Activated CD8-positive, alpha-beta T cell treated with anti-CD3 and anti-CD28 coated beads, Interleukin-2, amount 10 ng/mL, durations not matched to agents 7 days and 5 days (primary cell): ENCODE data around the gene COL8A2. TPM values are rescaled to one million over a fixed set of nuclear protein-coding genes. Genes with fewer than 3 reads are reported as not detected.

Source experiments
- ATAC-seq: fragments of 150-1000 bp; cut with Tn5 transposase; one replicate; pipeline ENCODE4 v1.10.0; 2021; ENCODE audit warnings: moderate library complexity
- CTCF ChIA-PET: fragments of 350-600 bp; sonication (Branson Sonifier 250); formaldehyde crosslinking; loops from one replicate; lab custom pipeline; 2021; ENCODE audit warnings: antibody characterized with exemption; lab: Charles Lee
- POLR2A ChIA-PET: fragments of 350-600 bp; sonication (Branson Sonifier 250); formaldehyde crosslinking; loops from one replicate; lab custom pipeline; 2021; ENCODE audit warnings: antibody characterized with exemption; lab: Charles Lee
- DNase-seq: peaks from one replicate; pipeline ENCODE4 v3.0.0-alpha.2; 2020
- H3K27ac Mint-ChIP-seq: one replicate; pipeline ENCODE4 v1.8.0; 2021; ENCODE audit warnings: mild to moderate bottlenecking, mixed read lengths
- H3K27me3 Mint-ChIP-seq: one replicate; pipeline ENCODE4 v1.8.0; 2021; ENCODE audit warnings: low read depth, mixed read lengths
- H3K36me3 Mint-ChIP-seq: one replicate; pipeline ENCODE4 v1.8.0; 2021; ENCODE audit warnings: low read depth, mixed read lengths
- H3K4me1 Mint-ChIP-seq: one replicate; pipeline ENCODE4 v1.8.0; 2021; ENCODE audit warnings: low read depth, mixed read lengths
- H3K4me3 Mint-ChIP-seq: one replicate; pipeline ENCODE4 v1.8.0; 2021; ENCODE audit warnings: mild to moderate bottlenecking, mixed read lengths
- H3K9me3 Mint-ChIP-seq: one replicate; pipeline ENCODE4 v1.8.0; 2022; ENCODE audit warnings: mixed read lengths; ENCODE audit not compliant: insufficient read depth
- total RNA-seq, 2 experiments: library from RNA; stranded (reverse); gene quantifications; one replicate each; pipeline ENCODE4 v1.2.3, GENCODE V29; 2021

COL8A2 gene
- total RNA-seq, 2 experiments from 2014 or later: 0.08 TPM; not detected in 1

DNA sequence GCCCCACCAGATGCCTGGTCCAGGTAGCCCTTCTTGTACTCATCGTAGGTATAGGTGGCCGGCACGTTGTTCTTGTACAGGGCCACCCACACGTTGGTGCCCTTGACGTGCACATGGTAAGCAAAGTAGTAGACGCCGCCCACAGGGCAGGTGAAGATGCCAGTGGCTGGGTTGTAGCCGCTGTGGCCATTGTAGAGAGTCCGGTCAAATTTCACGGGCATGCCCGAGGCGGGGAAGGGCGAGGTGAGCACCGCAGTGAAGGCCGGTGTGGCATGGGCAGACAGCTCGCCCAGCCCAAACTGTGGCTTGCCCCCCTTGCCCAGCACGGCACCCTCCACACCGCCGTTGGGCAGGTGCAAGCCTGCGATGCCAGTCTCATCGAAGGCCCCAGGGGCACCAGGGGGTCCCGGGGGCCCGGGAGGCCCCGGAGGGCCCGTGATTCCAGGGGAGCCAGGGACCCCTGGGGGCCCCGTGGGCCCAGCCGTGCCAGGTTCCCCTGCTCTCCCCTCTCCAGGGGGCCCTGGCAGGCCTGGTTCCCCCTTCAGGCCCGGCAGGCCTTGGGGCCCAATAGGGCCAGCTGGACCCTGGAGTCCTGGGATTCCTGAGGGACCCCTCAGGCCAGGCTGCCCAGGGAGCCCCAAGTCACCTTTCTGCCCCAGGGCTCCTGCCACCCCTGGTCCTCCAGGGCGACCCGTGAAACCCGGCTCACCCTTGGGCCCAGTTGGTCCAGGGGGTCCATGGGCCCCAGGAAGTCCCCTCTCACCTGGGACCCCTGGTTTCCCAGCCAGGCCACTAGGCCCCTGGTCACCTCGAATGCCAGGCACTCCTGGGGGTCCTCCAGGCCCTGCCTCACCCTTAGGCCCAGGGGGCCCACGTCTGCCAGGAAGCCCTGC lies 27.1 kb downstream of the COL8A2 start:
- ChIA-PET POLR2A (no interaction called here), CTCF (interaction anchor here (1.2 to 21.8 kb wide), 4 partner anchors 36 to 188 kb away, joined by 3 to 349 read pairs (median 21); no protein-coding TSS in a partner anchor)
- Mint-ChIP-seq H3K9me3 (no peaks in the 10 kb centered on the region), H3K27ac (no peak overlapping the region), H3K27me3 (no peaks in the 10 kb centered on the region), H3K36me3 (peaks cover 9% of the 10 kb centered on the region), H3K4me1 (peaks cover 10% of the 10 kb centered on the region), H3K4me3 (no peak overlapping the region)
- DNase-seq (no peak), ATAC-seq (no peak)

DNA sequence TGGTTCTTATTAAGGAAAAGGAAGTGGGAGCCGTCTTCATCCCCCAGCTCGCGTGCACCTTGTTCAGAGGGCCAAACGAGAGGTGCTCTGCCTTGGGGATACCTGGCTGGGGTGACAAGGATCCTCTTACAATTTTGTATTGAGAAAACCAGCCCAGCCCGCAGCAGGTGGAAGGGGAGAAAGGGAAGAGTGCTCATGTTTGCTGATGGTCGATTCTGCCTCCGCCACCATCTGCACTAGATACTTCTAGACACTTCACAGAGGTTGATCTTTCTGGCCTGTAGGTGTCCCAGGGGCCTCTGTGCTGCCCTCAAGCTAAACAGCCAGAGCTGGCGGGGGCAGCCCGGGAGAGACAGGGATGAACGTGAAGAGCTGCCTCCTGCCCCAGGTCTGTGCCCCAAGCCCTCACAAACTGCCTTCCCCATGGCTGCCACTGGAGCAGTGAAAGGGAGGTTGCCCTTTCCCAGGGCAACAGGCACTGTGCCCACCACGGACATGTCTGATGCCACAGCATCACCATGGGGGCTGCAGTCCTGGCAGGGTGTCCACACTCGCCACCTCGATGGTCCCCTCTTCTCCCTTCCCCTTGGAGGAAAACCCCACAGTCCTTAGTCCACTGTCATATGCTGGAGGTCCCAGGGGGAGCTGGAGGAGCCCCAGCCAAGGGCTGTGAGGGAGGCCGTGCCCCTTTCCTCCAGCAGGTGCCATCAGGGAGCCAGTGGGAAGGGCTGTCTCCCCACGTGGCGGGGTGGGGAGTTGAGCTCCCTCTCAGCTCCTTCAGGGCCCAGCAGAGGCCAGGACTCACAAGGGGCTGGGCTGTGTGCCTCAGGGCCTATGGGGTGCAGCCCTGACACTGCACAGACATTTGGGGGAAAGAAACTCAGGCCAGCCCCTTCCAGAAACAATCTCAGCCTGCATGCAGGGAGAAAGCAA lies 28.3 kb downstream of the COL8A2 start:
- Mint-ChIP-seq H3K36me3 (peaks cover 20% of the 10 kb centered on the region), H3K9me3 (no peaks in the 10 kb centered on the region), H3K27me3 (no peaks in the 10 kb centered on the region), H3K4me3 (no peak overlapping the region), H3K27ac (peak overlapping the region; percentile 63), H3K4me1 (peaks cover 10% of the 10 kb centered on the region)
- no peak for DNase-seq
- CTCF ChIA-PET: interaction anchor here (1.2 to 21.8 kb wide), 4 partner anchors 22 to 189 kb away, joined by 3 to 349 read pairs (median 5); no protein-coding TSS in a partner anchor
- POLR2A ChIA-PET: interaction anchor here (0.6 kb wide), 2 partner anchors 7 to 185 kb away, joined by 3 read pairs; no protein-coding TSS in a partner anchor
- ATAC-seq: no peak

DNA sequence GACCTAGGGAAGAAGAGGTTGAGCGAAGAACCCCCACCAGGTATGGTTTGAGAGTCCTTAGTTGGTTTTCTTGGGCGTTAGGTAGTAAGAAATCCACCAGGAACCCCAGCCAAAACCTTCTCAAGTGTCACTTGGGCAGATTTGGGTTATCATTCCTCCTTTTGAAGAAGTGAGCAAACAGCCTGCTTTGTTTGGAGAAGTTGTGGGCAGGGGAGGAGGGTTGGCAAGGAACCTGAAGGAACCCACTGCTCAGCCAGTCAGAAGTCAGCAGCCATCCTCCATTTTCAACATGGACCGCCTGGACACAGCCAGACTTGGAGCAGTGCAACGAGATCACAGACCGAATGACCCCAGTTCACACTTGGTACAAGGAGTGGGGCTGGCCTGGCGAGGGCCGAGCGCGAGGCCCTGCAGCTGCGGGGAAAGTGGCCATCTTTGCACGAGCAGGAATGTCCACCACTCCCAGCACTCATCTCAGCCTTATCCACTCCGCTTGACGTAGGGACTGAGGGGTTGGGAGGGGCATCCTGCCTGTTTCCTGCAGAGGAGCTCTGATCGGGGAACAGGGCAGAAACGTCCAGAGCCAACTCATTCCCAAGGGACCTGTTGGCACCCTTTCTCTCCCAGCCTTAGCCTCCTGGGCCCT lies 29.1 kb downstream of the COL8A2 start:
- H3K36me3 Mint-ChIP-seq: peaks cover 27% of the 10 kb centered on the region
- no peak overlapping the region for H3K27ac Mint-ChIP-seq
- DNase-seq (no peak), ATAC-seq (no peak)
- no peak overlapping the region for H3K4me3 Mint-ChIP-seq
- H3K4me1 Mint-ChIP-seq: peaks cover 15% of the 10 kb centered on the region
- CTCF ChIA-PET: interaction anchor here (1.0 to 21.8 kb wide), 4 partner anchors 23 to 189 kb away, joined by 3 to 349 read pairs (median 5); no protein-coding TSS in a partner anchor
- POLR2A ChIA-PET: no interaction called here
- H3K9me3 Mint-ChIP-seq: no peaks in the 10 kb centered on the region
- no peaks in the 10 kb centered on the region for H3K27me3 Mint-ChIP-seq

- H3K36me3 Mint-ChIP-seq: peaks cover 34% of the 10 kb centered on the region
- POLR2A ChIA-PET: no interaction called here
- ATAC-seq (no peak), DNase-seq (no peak)
- no peaks in the 10 kb centered on the region for H3K27me3 Mint-ChIP-seq
- CTCF ChIA-PET: interaction anchor here (1.0 to 21.8 kb wide), 5 partner anchors 24 to 93 kb away, joined by 3 to 349 read pairs (median 3); no protein-coding TSS in a partner anchor
- H3K27ac Mint-ChIP-seq: no peak overlapping the region
- H3K4me3 Mint-ChIP-seq: no peak overlapping the region
- peaks cover 14% of the 10 kb centered on the region for H3K4me1 Mint-ChIP-seq
- H3K9me3 Mint-ChIP-seq: no peaks in the 10 kb centered on the region
Observed at GRCh38 chr1:36094621-36095061, 30.4 kb downstream of the COL8A2 start.

DNA sequence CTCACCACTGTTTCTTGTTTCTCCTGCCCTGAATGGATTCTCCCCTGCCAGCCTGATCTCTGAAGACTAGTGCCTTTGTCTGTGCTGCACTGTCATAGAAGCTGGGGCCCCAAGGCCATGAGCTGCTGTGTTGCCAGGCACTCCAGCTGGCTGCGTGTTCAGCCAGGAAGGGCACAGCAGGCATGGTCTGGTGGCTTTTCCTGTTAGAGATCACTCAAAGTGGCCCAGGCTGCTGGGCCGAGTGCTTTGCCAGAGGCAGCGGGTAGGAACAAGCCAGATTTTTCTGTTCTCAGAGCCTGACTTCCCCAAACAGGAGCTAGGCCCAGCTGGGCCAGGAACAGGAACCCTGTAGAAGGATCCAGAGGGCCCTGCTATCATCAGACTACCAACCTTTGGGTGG lies 31.1 kb downstream of the COL8A2 start:
- DNase-seq: no peak
- H3K9me3 Mint-ChIP-seq: no peaks in the 10 kb centered on the region
- H3K4me3 Mint-ChIP-seq: no peak overlapping the region
- H3K27me3 Mint-ChIP-seq: no peaks in the 10 kb centered on the region
- peaks cover 16% of the 10 kb centered on the region for H3K4me1 Mint-ChIP-seq
- peaks cover 39% of the 10 kb centered on the region for H3K36me3 Mint-ChIP-seq
- ChIA-PET POLR2A (no interaction called here), CTCF (interaction anchor here (1.1 to 21.8 kb wide), 3 partner anchors 40 to 57 kb away, joined by 3 to 349 read pairs (median 3); no protein-coding TSS in a partner anchor)
- no peak overlapping the region for H3K27ac Mint-ChIP-seq
- no peak for ATAC-seq

- Mint-ChIP-seq H3K4me3 (no peak overlapping the region), H3K27me3 (no peaks in the 10 kb centered on the region)
- POLR2A ChIA-PET: no interaction called here
Observed at GRCh38 chr1:36093226-36093625, 31.8 kb downstream of the COL8A2 start.

GRCh38 chr1:36092798-36093185 lies 32.2 kb downstream of the COL8A2 start:
- ATAC-seq (no peak), DNase-seq (no peak)
- H3K27me3 Mint-ChIP-seq: no peaks in the 10 kb centered on the region
- ChIA-PET CTCF (interaction anchor here (1.5 to 21.8 kb wide), 2 partner anchors 41 to 57 kb away, joined by 4 to 349 read pairs; partner anchors contain the start of gene TRAPPC3), POLR2A (no interaction called here)
- peaks cover 21% of the 10 kb centered on the region for H3K4me1 Mint-ChIP-seq
- H3K9me3 Mint-ChIP-seq: no peaks in the 10 kb centered on the region
- no peak overlapping the region for H3K4me3 Mint-ChIP-seq
- peaks cover 39% of the 10 kb centered on the region for H3K36me3 Mint-ChIP-seq
- no peak overlapping the region for H3K27ac Mint-ChIP-seq

More at GRCh38 chr1:36093226-36093625, 31.8 kb downstream of the COL8A2 start:
- Mint-ChIP-seq H3K27ac (no peak overlapping the region), H3K36me3 (peaks cover 39% of the 10 kb centered on the region), H3K4me1 (peaks cover 19% of the 10 kb centered on the region), H3K9me3 (no peaks in the 10 kb centered on the region)
- DNase-seq (no peak), ATAC-seq (no peak)
- CTCF ChIA-PET: interaction anchor here (21.8 kb wide), 1 partner anchor 41 kb away, joined by 349 read pairs; no protein-coding TSS in a partner anchor

GRCh38 chr1:36092166-36092797 lies 32.7 kb downstream of the COL8A2 start:
- Mint-ChIP-seq H3K4me1 (peaks cover 21% of the 10 kb centered on the region), H3K4me3 (no peak overlapping the region), H3K36me3 (peaks cover 39% of the 10 kb centered on the region), H3K27me3 (no peaks in the 10 kb centered on the region), H3K27ac (peak overlapping the region; percentile 34), H3K9me3 (no peaks in the 10 kb centered on the region)
- no peak for ATAC-seq
- DNase-seq: no peak
- ChIA-PET POLR2A (interaction anchor here (0.6 to 0.8 kb wide), 2 partner anchors 18 to 60 kb away, joined by 3 read pairs; no protein-coding TSS in a partner anchor), CTCF (interaction anchor here (1.5 to 21.8 kb wide), 2 partner anchors 42 to 57 kb away, joined by 4 to 349 read pairs; partner anchors contain the start of gene TRAPPC3)

DNA sequence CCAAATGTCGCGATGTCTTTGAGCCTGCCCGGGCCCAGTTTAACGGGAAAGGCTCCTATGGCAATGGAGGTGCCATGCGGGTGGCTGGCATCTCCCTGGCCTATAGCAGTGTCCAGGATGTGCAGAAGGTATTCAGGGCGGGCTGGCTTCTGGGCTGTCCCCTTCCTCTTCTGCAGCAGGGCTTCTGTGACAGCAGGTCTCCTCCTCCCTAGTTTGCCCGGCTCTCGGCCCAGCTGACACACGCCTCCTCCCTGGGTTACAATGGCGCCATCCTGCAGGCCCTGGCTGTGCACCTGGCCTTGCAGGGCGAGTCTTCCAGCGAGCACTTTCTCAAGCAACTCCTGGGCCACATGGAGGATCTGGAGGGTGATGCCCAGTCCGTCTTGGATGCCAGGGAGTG lies 33.3 kb downstream of the COL8A2 start:
- CTCF ChIA-PET: interaction anchor here (1.5 to 21.8 kb wide), 2 partner anchors 42 to 58 kb away, joined by 4 to 349 read pairs; partner anchors contain the start of gene TRAPPC3
- H3K36me3 Mint-ChIP-seq: peaks cover 39% of the 10 kb centered on the region

GRCh38 chr1:36091141-36091540 lies 33.9 kb downstream of the COL8A2 start:
- Mint-ChIP-seq H3K27ac (peak overlapping the region; percentile 15), H3K27me3 (no peaks in the 10 kb centered on the region), H3K4me1 (peaks cover 21% of the 10 kb centered on the region), H3K36me3 (peaks cover 39% of the 10 kb centered on the region), H3K9me3 (no peaks in the 10 kb centered on the region), H3K4me3 (no peak overlapping the region)
- DNase-seq (no peak), ATAC-seq (no peak)
- POLR2A ChIA-PET: interaction anchor here (0.6 to 0.8 kb wide), 2 partner anchors 61 to 130 kb away, joined by 3 read pairs; no protein-coding TSS in a partner anchor
- CTCF ChIA-PET: interaction anchor here (0.6 kb wide), 1 partner anchor 44 kb away, joined by 3 read pairs; no protein-coding TSS in a partner anchor

More for the DNA sequence above, 33.3 kb downstream of the COL8A2 start:
- DNase-seq: no peak
- no peak overlapping the region for H3K4me3 Mint-ChIP-seq
- POLR2A ChIA-PET: interaction anchor here (0.6 to 0.8 kb wide), 2 partner anchors 18 to 60 kb away, joined by 3 read pairs; no protein-coding TSS in a partner anchor
- H3K27ac Mint-ChIP-seq: peak overlapping the region; percentile 15
- H3K27me3 Mint-ChIP-seq: no peaks in the 10 kb centered on the region
- H3K4me1 Mint-ChIP-seq: peaks cover 21% of the 10 kb centered on the region
- ATAC-seq: no peak
- H3K9me3 Mint-ChIP-seq: no peaks in the 10 kb centered on the region
